GDM1 (cell line): ENCODE data around the gene ABCG1.
A peak's percentile ranks its signal among the peaks of the same experiment; 100 is the strongest.

ENCODE experiments used
- DNase-seq: peaks from one replicate; lab custom pipeline; 2025; lab: John Stamatoyannopoulos, UW

The ABCG1 gene

GRCh38 chr21:42324896-42325295 lies 106.0 kb downstream of the ABCG1 start:
- DNase-seq = no peak

GRCh38 chr21:42330380-42331371 lies 111.7 kb downstream of the ABCG1 start:
- no peak for DNase-seq

DNA sequence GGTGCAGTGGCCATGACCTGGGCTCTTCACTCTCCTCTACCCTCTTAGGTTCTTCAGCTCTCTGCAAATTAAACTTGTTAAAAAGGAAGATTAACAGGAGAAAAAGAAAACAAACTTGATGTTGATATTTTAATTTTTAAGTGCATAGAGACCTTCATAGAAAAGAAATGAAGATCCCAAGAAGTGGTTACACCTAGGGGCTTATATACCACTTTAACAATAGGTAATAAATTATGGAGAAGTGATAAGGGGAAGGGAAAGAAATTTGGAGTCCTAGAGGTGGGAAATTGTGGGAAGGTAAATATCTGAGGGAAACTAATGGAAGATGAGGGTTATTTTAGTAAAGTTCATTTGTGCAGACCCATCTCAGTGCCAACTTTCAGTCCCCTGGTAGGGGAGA lies 112.7 kb downstream of the ABCG1 start:
- DNase-seq = no peak

DNA sequence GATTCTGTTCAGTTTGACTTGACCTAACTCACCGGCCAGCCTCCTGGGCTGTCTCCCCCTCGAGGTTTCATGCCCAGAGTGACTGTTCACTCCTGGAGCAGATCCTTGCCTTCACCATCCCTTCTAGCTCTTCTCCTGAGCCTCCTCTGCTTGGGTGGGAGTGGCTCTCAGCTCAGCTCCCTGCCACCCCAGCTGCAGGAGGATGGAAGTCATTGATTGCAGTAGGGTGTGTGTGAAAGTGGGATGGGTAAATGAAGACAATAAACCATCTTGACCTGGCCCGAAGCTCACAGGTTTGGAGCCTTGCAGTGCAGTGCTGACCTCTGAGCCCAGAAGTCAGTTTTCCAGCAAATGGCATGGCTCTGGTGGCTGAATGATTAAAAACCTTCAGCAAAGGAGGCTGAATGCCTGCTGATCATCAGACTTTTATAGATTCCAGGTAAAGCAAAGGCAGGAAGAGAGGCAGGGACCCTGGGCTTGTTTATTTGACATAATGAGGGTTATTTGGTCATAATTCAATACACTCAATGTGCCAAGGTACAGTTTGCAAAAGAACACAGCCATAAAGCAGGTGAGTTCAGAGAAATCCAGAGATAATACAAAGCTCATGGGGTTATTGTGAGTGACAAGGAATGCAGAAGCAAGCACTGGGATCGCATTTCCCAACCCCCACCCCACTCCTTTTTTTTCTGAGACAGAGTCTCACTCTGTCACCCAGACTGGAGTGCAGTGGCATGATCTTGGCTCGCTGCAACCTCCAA lies 113.8 kb downstream of the ABCG1 start:
- DNase-seq = no peak

- DNase-seq = no peak
These were observed 117.1 kb downstream of the ABCG1 start for GRCh38 chr21:42336054-42336453.

DNA sequence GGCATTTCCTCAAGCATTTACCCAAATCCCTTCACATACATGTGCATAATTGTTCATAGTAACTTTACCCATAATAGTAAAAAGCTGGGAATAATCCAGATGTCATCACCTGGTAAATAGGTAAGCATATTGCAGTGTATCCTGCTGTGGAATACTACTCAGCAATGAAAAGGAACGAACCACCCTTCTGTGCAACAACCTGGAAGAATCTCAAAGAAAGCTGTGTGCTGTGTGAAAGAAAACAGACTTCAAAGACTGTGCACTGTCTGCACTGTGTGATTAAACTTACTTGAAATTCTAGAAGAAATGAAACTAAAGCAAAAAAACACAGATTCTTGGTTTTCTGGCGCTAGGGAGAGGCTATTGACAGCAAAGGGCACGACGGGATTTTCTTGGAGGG lies 118.3 kb downstream of the ABCG1 start:
- DNase-seq = no peak

DNA sequence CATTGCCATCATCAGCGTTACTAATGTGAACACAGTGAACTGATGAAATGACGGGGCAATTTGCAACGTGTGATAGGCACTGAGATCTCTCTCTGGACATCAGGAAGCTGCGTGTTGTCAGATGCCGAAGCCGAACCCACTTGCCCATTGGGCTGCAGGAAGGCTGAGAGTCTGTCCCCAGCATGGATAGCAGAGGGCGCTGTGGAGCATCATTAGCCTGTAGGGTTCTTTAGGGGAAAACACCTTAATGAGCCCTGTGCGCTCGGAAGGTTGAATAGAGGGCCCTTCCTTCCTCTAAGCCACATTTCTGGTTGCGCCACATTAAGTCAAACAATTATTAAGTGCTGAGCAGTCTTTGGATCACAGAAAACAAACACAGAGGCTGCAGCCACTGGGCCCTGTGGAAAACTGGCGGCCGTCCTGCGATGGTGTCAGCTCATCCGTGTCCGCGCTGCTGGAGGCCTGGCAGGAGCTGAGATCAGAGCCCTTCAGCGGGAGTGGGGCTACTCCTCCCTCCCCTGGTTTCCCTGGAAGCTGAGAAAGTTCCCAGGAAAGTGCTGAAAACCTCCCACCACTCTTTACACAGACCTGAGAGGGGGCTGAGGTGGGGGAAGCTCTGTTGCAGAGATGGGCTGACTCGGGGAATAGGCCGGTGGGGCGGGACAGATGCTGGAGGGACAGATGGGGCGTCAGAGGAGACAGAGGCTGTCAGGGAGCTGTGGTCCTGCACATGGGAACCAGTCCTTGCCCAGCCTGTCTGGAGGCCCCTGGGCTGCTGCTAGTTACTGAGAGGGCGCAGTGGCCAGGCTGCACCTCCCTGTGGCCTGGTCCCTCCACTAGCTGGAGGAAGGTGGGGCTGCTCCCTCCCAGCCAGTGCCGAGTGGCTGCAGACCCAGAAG lies 119.1 kb downstream of the ABCG1 start:
- DNase-seq = peak; percentile 42

GRCh38 chr21:42338729-42339715 lies 120.1 kb downstream of the ABCG1 start:
- no peak for DNase-seq

- DNase-seq = no peak
These were observed 121.5 kb downstream of the ABCG1 start for GRCh38 chr21:42340187-42341050.

DNA sequence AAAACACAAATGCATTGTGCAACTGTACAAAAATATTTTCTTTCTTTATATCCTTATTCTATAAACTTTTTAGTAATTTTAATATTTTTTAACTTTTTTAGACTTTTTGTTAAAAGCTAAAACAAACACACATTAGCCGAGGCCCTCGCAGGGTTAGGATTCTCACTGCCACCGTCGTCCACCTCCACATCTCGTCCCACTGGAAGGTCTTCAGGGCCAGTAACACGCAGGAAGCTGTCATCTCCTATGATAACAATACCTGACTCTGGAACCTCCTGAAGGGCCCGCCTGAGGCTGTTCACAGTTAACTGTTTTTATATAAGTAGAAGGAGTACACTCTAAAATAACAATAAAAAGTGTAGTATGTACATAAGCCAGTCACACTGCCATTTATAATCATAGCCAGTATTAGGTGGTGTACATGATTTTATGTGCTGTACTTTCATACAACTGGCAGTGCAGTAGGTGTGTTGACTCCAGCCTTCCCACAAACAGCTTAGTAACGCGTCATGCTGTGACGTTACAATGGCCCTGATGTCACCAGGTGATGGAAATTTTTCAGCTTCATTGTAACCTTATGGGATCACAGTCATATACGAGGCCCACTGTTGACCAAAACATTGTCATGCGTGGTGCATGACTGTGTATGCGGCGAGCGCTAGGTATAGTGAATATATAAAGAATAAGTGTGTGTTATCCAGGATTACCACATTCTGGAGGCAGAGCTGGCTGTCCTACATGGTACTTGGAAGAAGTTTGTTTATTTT lies 123.0 kb downstream of the ABCG1 start:
- no peak for DNase-seq

DNA sequence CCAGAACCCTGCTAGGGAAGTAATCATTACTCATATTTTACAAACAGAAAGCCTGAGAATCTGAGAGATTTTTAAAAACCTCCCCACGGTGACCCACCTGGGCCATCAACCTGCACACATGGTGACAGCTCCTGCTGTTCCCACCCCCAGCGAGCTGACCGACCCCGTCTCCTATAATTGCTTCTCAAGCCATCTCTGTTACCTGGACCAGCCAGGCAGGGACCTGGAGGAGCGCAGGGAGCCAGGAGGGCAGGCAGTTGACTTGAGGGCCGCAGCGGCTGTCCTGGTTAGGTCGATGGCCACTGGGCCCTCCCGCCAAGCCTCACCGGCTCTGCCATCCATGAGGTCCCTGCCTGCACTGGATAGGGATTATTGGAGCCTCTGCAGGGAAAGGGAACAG lies 124.2 kb downstream of the ABCG1 start:
- no peak for DNase-seq

- DNase-seq = no peak
These were observed 124.6 kb downstream of the ABCG1 start for GRCh38 chr21:42343556-42343955.

DNA sequence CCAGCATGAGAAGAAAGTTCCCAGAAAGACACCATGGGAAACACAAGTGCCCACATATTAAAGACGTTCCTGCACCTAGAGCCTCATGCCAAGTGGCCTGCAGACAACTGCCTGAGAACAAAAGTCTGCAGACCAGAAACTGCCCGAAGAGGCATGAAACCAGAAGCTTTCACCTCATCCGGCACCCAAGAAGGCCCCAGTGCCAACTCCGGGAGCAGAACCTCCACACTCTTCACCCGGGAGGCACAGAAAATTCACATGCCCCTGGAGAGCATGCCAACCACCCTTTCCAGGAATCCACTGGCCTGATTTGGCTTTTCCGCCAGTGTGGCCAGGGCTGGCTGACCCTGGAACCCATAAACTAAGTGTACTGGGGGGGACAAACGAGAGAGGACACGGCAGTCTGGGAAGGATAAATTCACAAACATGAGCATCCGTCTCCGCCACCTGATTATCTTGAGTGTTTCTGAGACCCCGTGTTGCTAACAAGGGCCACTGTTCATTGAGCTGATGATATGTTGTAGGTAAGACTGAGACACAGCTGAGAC lies 125.1 kb downstream of the ABCG1 start:
- DNase-seq = no peak

GRCh38 chr21:42344631-42345030 lies 125.7 kb downstream of the ABCG1 start:
- DNase-seq = no peak

- DNase-seq = no peak
These were observed 127.5 kb downstream of the ABCG1 start for GRCh38 chr21:42346441-42346840.
